Putamen (tissue), 1 donor: ENCODE data around the gene TRAM2.

Experiments
- DNase-seq: peaks from one replicate; pipeline ENCODE4 v3.0.0-alpha.2; 2016; ENCODE audit warnings: low spot score

The TRAM2 gene

GRCh38 chr6:52577022-52577777, at the start of gene TRAM2:
TRAM2 (minus strand) TSS chr6:52577060; CDS start chr6:52576915, 145 bp downstream.
- peak; percentile 80 for DNase-seq

GRCh38 chr6:52622810-52623209, 46.0 kb upstream of the TRAM2 start:
- DNase-seq = no peak

GRCh38 chr6:52621631-52622030, 44.8 kb upstream of the TRAM2 start:
- no peak for DNase-seq

DNA sequence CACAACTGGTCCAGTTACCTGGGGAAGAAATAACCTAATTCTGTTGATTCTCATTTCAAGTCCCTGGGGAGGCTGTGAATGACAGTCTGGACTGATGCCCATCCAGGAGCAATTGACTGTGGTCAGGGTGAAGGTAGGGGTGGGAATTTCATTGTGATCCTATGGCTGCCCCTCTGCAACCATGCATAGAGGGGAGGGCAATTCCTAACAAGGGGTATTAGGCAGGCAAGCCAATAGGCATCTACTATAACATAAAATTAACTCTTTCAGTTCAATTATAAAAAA, 44.0 kb upstream of the TRAM2 start:
- DNase-seq = no peak

GRCh38 chr6:52620055-52620905, 43.4 kb upstream of the TRAM2 start:
- DNase-seq = no peak

DNA sequence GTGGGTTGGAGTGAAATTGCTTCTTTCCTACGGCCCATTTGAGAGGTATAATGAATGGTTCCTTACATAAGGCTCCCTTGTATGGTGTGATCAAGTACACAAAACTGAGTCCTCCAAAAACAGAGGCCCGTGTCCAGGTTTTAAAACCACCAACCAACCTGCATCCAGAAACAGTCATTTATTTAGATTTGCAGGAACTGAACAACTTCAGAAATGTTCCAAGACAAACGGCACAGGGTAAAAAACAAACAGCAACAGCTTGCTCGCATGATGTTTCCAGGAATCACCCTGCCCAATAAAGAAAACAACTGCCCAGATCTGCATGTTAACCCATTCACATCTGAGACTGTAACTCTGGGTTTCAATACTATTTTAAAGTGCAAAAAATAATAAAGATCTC, 40.2 kb upstream of the TRAM2 start:
- no peak for DNase-seq

GRCh38 chr6:52616059-52616690, 39.3 kb upstream of the TRAM2 start:
- DNase-seq = no peak

GRCh38 chr6:52612336-52613054, 35.6 kb upstream of the TRAM2 start:
- no peak for DNase-seq

GRCh38 chr6:52611833-52612232, 35.0 kb upstream of the TRAM2 start:
- DNase-seq = no peak

- DNase-seq = no peak
Measured at GRCh38 chr6:52610745-52611355, 34.0 kb upstream of the TRAM2 start.

- DNase-seq = no peak
Measured at GRCh38 chr6:52610011-52610410, 33.2 kb upstream of the TRAM2 start.

DNA sequence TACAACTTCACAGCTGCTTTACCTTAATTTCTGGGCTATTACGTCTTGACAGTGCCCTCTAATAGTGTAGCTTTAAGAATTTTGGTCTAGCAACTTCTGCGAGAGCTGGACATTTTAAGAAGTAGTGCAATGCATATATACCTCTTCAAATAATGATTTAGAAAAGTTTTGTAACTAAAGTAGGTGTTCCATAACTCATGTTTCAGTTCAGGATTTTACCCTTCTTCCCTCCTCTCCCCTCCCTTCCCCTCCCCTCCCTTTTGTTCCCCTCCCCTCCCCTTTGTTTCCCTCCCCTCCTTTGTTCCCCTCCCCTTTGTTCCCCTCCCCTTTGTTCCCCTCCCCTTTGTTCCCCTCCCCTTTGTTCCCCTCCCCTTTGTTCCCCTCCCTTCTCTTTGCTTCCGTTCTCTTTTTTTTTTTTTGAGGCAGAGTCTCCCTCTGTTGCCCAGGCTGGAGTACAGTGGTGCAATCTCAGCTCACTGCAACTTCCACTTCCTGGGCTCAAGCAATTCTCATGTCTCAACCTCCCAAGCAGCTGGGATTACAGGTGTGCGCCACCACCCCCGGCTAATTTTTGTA, 28.8 kb upstream of the TRAM2 start:
- no peak for DNase-seq

DNA sequence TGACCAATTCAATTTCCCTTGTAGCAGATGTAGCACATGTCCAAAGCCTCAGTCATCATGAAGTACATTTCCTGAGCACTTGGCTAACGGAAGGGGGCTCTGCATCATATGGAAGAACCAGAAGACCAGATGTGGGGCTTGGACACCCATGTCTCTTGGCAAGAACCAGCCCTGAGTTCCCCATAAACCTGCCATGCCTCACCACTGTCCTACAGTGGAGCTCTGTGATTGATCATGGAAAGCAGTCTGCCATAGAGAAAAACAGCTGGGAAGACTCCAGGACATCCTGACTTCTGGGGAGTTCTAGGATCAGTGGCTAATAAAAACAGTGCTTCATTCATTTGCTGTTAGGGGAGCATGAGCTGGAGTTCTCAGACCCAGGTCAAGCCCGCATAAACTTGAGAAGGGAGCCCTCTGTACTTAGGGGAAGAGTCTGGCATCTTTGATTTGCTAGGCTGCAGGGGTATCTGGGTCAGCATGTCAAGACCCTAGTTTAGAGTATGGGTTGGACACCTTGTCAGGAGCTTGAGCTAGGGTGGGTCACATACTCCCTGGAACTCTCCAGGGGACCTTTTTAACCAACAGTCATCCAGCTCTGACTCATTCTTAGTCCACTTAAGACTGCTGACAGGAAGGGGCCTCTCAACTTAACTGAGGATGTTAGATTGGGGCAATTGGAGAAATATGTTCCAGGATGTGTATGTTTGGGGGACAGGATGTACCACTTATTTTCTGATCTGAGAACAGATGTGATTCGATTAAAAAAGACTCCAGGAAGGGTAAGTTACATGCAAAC, 26.3 kb upstream of the TRAM2 start:
- no peak for DNase-seq

DNA sequence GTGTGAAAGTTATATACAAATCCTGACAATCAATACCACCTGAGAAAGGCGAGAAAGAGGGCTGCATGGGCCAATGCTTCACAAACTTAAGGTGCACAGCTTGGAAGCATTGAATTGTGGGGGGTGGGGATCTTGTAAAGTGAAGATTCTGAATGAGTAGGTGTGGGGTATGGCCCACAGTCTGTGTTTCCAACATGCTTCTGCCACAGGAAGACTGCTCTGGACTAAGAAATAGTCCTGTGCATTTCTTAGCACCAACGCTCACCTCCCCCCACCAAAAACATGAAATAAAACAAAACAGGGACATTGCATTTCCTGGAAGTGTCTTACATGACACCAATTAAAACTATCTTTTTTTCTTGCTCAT, 21.9 kb upstream of the TRAM2 start:
- DNase-seq = no peak

DNA sequence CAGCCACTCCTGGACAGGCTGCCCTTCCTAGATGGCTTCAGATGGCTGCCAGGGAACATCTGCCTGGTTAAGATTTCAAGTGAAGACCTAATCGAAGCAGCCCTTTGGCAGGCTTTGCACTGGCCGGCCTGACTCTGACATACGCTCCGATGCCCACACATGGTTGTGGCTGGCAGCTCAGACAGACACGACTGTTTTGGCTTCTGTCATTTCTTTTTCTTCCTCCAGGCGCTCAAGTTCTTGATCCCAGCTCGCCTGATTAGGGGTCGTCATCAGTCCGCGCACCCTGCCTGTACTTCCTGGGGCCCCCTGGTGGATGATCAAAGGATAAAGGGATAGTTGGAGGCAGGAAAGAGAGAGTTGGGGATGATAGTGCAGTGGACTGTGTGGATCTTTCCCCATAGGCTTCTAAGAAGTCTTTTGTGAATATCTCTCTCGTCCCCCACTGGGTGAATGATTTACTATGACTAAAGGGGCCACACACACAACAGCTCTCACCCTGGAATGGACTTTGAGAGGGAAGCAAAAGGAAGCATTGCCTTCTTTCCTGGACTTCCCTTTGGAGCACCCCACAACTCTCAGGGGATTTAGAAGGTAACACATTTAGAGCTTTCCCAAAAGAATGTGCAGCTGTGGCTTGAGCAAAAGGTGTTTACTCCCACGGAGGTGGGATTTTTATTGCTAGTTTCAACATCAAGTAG, 21.4 kb upstream of the TRAM2 start:
- DNase-seq = peak; percentile 27

DNA sequence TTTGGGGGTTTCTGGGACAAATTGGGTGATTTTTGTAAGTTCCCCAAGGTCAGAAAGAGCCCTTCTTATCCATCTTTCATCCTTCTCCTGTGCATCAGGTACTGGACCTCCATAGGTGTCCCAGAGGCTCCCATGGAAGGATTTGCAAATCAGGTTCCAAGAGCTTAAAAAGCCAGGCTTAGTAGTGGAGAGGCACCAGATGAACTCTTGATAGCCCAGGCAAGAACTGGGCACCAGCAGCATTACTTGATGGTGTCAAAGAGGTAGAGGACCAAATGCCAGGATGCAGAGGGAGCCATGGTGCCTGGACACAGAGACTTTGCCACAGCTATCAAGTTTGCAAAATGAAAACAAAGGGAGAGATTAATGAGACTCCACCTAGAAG, 20.9 kb upstream of the TRAM2 start:
- DNase-seq = no peak

DNA sequence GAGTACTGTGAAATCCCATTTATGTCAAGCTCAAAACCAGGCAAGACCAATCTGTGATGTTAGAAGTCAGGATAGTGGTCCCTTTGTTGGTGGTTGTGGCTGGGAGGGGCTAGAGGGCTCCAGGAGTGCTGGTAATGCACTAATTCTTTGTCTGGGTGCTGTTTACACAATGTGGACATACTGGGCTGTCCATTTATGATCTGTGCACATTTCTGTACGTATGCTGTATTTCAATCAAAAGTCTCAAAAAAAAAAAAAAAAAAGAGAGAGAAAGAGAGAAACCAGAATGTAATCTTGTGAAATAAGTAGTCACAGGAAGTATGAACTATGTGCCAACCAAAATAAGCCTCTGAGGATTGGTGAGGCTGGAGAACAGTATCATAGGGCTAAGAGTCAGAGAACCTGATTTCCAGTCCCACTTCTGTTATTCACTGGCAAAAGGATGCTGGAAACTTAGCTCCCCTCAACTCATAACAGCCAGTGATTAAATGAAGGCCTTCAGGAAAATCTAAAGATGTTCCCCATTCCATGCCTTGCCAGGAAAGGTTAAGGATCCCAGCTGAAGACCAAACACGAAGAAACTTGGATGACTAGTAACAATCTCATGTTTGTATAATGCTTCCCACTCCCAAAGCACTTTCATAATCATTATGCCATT, 19.6 kb upstream of the TRAM2 start:
- DNase-seq = peak; percentile 41

- no peak for DNase-seq
Measured at GRCh38 chr6:52595796-52596130, 18.9 kb upstream of the TRAM2 start.

DNA sequence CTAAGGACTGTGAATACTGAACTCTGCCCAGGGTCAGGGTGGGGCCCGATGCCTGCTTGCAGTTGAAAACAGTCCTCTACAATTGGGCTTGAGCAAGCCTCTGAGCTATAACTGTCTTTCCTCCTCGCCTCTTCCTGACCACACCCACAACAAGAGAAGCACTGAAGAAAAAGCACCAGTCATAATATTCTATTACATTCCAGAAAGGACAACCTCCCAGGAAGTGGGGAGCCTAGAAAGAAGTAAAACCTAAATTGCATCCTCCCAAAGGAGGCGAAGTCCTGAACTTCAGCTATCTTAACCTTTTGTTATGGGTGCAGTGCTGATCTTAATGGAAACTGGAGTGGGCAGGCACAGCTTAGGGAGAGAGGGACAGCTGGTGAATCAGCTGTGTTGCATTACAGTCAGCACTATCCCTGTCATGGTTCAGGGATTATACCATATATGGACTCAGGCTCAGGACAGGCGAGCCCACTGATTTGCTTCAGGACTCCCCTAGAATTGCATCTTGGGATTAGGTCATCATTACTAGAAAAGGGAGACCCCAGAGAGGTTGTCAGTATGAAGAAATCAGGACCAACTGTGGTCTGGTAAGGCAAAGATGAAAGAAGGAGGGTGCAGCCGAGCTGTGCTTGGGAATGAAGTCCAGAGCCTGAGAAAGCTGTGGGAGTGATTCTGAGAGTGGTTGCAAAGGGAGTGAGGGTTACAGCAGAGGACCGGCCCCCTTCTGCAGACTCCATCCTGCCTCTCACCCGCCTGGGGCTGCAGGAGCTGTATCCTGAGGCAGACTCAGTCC, 18.3 kb upstream of the TRAM2 start:
- no peak for DNase-seq
